Measurements from ENCODE around the gene ZNF195.
"Not testable (repeated sequence)": the region's sequence is repeated elsewhere in the genome, so short reads cannot be mapped to it uniquely, and the experiment has no call there.

Gene ZNF195

DNA sequence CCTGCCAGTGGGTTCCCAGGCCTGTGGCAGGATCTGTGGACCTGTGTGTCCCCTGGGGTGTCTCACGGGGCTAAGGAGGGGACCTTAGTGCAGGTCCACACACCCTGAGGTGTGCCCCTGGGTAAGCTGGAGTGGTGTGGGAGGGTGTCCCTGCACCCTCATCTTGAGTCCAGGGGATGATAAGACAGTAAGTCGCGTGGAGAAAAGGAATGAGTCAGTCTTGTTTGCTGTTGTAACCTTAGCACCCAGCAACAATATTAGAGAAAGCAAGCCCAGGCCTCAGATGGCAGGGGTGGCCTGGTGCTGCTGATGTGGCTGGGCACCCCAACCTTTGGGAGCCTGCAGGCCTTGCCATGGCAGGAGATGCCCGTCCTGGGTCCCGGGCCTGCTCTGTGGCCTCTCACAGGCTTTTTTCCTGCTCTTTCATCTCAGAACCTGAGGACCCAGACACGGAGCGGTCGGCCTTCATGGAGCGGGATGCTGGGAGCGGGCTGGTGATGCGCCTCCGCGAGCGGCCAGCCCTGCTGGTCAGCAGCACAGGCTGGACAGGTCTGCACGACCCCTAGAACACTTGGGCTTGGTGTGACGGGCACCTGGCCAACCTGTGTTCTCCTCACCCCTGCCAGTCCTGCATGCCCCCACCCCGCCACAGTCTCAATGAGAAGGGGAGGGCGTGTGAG, 23.4 kb upstream of the ZNF195 start:
- not testable (repeated sequence) for DNase-seq (ENCODE audit: low read depth in 2 of 2)

DNA sequence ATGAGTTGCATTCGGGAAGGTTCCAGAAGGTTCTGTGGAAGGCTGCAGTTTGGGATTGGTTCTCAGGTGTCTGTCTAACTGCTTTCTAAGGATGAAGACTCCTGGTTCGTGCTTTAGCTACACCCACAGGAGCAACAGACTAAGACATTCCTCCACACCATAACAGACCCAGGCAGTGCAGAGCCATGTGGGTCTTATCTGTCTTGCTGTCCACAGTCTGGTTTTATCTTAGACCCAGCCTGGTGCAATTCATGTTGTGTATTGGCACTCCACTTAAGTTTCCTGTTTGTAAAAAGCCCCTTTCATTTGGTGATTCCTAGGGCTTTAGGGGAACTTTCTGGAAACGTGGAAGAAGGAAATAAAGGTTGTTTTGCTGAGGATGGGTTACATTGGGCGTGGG, 22.1 kb upstream of the ZNF195 start:
- not testable (repeated sequence) for DNase-seq (ENCODE audit: low read depth in 2 of 2)

DNA sequence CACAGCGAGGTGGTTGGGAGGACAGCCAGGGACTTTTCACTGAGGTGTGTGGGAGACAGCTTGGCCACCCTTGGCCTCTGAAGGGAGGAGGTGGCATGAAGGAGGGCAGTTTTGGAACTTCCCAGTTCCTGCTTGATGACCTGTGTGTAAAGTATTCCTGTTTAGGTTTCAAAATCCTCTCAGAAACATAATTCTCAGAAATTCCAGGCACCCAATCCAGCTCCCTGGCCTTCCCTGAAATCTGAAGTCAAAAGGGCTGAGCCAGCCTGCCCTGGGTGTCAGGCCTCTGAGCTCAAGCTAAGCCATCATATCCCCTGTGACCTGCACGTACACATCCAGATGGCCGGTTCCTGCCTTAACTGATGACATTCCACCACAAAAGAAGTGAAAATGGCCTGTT, 19.6 kb upstream of the ZNF195 start:
- DNase-seq (ENCODE audit: low read depth in 2 of 2) = not testable (repeated sequence)

DNA sequence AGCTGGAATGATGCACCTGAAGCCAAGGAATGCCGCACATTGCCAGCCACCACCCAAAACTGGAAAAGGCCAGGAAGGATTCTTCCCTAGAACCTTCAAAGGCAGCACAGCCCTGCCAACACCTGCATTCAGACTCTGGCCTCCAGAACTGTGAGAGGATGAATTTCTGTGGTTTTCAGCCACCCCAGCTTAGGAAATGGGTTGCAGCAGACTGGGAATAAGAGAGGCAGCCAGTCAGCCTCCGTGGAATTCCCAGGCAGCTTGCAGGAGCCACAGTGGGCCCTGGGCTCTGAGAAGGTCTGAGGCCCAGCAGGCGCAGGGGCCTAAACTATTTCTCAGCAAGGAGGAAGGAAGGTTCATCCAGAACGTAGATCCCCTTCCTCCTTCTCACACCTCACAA, 19.2 kb upstream of the ZNF195 start:
- DNase-seq (ENCODE audit: low read depth in 2 of 2) = not testable (repeated sequence)

DNA sequence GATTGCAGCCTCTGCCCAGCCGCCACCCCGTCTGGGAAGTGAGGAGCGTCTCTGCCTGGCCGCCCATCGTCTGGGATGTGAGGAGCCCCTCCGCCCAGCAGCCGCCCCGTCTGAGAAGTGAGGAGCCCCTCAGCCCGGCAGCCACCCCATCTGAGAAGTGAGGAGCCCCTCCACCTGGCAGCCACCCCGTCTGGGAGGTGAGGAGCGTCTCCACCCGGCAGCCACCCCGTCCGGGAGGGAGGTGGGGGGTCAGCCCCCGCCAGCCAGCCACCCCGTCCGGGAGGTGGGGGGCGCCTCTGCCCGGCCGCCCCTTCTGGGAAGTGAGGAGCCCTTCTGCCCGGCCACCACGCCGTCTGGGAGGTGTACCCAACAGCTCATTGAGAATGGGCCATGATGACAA, 18.3 kb upstream of the ZNF195 start:
- DNase-seq (ENCODE audit: low read depth in 2 of 2) = not testable (repeated sequence)

DNA sequence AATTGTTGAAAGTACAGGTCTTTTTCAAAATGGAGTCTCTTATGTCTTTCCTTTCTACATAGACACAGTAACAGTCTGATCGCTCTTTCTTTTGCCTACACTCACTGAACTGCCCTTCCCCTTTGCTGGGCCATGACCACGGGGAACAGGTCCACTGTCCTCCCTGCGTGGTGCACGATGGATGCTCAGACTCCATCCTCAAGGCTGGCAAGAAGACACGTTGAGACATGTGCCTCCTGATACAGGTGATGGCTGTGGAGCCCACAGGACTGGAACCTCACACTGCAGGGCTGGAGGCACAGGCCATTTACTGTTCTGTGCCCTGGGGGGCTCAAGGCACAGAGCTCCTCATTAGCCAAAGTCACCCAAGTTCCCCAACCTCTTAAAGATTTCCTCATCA, 16.5 kb upstream of the ZNF195 start:
- not testable (repeated sequence) for DNase-seq (ENCODE audit: low read depth in 2 of 2)

DNA sequence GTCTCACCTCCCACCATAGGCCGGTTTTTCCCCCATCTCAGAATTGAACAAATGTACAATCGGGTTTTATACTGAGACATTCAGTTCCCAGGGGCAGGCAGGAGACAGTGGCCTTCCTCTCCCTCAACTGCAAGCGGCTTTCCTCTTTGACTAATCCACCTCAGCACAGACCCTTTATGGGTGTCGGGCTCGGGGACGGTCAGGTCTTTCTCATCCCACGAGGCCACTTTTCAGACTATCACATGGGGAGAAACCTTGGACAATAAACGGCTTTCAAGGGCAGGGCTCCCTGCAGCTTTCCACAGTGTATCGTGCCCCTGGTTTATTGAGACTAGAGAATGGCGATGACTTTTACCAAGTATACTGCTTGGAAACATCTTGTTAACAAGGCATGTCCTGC, 16.0 kb upstream of the ZNF195 start:
- DNase-seq (ENCODE audit: low read depth in 2 of 2) = not testable (repeated sequence)

DNA sequence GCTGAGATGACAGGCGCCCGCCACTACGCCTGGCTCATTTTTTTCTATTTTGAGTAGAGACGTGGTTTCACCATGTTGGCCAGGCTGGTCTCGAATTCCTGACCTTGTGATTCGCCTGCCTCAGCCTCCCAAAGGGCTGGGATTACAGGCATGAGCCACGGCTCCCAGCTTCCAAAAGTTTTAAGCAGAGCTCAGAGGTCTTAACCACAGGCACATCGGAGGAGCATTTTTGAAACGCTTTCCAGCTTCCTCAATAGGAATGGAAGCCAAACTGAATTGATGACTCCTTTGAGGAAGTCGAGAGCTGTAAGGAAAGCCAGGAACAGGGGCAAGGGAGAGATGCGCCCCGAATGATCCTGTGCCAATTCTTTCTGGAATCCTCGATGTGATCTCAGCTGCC, 14.5 kb upstream of the ZNF195 start:
- not testable (repeated sequence) for DNase-seq (ENCODE audit: low read depth in 2 of 2)

DNA sequence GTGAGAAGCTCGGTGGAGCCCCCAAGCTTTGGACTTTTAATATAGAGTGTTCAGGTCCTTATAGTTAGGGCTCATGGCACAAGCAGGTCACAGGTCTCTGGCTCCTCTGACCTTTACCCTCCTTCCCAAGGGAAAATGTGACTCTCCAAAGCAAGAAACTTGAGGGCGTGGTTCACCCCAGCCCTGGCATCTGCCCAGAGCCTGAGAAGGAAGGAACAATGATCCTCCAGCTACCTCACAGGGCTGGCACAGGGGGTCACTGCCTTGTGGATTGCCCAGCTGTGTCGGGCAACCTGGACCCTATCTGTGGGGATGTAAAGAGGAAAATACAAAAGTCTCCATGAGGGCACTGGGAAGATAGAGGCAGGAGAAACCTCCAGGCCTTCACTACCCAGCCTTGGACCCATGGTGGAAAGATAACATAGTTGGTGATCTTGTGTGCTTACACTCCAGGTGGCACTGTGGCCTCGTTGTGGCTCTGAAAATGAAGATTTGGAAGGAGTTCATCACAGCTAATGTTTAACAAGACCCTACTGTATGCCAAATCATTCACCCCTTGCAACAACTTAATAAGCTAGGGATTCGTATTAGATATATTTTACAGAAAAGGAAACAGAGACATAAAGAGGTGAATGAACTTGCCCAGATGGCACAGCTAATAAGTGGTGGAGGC, 3.8 kb upstream of the ZNF195 start:
- no peak for DNase-seq (ENCODE audit: low read depth in 2 of 2)

DNA sequence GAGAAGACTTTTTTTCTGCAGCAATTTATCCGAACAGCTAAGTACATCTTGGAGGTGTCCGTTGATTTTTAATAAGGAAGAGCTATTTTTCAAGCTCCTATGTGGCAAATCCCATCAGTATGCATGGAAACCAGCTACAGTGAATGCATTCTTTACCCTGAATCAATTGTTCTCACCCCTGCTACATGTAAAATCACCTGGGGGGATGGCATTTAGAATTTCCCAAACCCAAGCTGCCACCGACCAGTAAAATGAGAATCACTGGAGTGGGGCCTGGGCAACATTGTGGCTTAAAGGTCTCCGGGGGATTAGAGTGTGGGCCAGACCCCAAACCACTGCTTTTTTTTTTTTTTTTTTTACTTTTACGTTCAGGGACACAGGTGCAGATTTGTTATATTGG, 2.8 kb upstream of the ZNF195 start:
- no peak for DNase-seq (ENCODE audit: low read depth in 2 of 2)

DNA sequence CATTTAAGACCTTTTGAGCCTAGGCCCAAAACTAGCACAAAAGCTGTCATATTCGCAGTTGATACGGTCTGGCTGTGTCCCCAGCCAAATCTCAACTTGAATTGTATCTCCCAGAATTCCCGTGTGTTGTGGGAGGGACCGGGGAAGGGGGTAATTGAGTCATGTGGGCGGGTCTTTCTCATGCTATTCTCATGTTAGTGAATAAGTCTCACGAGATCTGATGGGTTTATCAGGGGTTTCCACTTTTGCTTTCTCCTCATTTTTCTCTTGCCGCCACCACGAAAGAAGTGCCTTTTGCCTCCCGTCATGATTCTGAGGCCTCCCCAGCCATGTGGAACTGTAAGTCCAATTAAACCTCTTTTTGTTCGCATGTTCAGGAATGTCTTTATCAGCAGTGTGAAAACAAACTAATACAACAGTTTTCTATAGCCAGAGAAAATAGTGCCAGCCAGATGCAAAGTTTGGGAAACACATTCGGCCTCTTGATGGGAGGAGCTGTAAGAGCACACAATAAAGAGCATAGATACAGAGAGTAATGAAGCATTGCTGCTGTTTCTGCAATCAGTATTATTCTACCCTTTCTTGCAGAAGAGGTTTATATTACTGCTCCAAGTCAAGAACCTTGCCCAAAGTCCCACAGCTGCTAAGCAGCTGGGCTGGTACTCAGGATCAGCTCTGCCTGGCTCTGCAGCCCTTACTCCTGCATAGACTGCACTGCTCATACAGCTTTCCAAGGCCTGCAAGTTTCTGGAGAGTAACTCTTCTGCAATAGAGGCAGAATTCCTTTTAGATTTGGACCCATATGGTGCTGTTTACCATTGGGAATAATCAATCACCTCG, 2.0 kb upstream of the ZNF195 start:
- no peak for DNase-seq (ENCODE audit: low read depth in 2 of 2)

DNA sequence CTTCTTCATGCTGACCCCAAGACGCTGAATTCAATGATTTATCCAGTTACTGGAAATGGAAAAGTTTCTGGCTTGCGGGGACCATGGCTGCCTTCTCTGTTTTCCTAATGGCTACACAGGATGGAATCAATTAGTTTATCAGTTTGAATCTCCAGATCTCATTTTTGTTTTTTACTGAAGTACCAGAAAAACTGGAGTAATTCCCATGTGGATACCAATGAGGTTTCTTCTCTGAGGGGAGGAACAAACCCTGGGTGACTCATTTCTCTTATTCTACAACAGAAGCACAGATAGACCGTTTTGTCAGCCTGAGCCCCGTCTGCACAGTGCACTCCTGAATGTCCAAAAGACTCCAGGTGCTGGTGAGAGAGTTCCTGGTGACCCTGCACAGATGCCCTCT, 3.4 kb downstream of the ZNF195 start:
- no peak for DNase-seq (ENCODE audit: low read depth in 2 of 2)

DNA sequence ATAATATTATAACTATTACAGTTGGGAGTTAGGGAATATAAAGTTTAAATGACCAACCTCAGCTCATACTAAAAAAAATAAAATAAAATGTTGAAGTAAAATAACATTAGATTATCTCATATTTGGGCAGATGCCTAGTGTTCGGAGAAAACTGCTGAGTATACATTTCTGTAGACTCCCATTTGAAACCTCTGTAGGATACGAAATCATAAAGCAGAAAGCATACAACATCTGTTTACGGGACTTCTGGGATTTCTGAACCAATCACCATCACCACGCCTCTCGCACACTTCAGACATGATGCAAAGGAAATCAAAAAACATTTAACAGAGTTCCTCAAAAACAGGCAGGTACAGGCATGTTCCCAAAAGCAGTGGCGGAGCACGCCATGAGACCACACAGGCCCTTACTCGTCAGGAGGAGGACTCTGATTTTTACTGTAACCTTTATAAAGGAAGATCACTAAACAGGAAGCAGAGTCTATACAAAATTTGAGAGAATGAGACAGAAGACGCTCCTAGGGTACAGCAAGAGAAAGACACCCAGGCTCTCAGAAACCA, 8.6 kb downstream of the ZNF195 start:
- DNase-seq (ENCODE audit: low read depth in 2 of 2) = no peak

DNA sequence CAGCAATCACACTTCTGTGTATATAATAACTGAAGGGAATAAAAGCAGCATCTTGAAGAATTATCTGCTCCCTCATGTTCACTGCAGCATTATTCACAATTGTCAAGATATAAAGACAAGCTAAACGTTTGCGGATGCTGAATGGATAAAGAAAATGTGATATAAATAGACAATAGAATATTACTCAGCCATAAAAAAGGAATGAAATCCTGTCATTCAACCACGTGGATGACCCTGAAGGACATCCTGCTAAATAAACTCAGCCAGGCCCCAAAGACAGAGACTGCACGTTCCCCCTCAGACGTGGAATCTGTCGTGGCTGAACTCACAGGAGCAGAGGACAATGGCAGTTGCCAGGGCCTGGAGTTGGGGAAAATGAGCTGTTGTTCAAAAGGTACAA, 9.6 kb downstream of the ZNF195 start:
- no peak for DNase-seq (ENCODE audit: low read depth in 2 of 2)

DNA sequence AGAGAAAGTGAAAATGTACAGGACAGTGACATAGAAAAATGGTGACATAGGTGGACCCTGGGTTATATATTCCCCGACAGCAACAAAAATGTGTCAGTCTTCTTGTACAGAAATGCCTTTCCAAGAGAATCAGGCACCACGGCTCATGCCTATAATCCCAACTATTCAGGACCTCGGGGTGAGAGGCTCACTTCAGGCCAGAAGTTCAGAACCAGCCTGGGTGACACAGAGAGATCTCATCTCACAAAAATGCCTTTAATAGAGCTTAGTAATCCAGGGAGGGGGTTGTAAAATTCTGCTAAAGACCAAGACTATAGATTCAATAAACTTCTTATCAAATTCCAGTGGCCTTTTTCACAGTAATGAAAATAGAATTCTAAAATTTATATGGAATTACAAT, 10.7 kb downstream of the ZNF195 start:
- no peak for DNase-seq (ENCODE audit: low read depth in 2 of 2)

DNA sequence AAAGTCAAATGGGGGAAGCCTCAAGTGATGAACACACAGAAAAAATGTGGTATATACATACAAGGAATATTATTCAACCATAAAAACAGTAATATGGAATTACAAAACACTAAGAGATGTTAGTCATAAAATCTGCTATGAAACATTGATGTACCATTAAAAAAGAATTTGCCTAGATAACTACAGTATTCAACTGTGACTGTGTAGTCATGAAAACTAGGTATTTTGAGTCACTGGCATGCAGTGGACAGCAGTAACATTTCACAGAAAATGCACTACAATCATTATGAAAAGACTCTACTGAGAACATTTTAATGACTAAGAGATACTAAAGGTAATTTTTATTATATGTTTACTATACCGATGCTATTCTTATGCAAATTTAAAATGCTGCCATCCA, 11.7 kb downstream of the ZNF195 start:
- DNase-seq (ENCODE audit: low read depth in 2 of 2) = no peak

DNA sequence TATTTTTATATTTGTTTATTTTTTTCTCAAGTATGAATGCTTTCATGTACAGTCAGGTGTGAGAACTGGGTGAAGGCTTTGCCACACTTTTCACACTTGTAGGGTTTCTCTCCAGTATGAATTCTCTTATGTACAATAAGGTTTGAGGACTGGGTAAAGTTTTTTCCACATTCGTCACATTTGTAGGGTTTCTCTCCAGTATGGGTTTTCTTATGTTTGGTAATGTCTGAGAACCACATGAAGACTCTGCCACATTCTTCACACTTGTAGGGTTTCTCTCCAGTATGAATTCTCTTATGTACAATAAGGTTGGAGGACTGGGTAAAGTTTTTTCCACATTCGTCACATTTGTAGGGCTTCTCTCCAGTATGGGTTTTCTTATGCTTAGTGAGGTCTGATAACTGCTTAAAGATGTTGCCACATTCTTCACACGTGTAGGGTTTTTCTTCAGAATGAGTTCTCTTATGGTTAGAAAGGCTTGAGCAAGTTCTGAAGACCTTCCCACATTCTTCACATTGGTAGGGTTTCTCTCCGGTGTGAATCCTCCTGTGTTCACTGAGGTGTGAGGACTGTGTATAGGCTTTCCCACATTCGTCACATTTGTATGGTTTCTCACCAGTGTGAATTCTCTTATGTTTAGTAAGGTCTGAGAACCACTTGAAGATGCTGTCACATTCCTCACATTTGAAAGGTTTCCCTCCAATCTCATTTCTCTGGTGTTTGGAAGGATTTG, 19.7 kb downstream of the ZNF195 start:
- DNase-seq (ENCODE audit: low read depth in 2 of 2) = no peak

DNA sequence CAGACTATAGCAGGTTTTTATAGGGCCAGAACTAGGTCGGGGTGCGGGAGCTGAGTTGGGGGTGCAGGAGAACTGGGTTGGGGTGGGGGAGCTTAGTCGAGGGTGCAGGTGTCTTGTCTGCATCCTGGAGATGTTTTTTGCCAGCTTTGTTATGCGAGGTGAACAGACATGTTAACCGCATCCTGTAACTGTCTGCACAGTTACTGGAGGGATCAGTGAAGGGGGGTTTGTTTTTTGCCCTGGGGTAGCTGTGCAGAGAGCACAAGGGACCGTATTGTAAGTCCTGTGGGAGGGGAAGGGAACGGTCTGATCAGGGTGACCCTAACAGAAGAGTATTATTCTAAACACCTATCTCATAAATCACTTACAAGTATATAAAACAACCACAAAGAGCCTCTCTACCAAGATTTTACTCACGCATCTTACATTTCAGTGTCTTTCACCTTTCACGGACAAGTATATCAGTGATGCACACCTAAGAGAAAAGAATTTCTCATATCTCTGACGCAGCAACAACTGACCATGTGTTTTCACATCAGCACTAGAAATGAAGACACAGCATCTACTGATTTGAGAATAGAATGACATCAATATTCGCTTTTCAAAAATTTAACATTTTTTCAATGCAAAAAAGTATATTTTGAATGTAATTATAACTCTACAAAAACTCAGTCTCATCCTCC, 20.8 kb downstream of the ZNF195 start:
- no peak for DNase-seq (ENCODE audit: low read depth in 2 of 2)

DNA sequence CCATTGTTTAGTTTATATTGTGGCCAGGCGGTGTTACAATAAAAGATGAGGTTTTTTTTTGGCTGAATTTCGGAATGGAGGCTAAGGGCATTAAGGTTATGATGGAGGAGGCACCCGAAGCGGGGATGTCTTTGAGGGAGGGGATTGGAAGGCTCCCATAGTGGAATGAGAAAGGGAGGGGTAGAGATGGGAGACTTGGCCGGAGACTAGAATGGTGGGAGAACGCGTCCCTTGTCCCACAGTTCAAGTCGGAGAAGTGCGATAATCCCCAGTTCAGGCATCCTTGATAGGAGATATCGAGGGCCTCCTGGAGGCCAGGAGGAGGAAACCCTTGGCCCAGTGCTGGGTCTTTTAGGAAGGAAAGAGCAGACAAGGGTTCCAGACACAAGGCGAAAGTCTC, 21.6 kb downstream of the ZNF195 start:
- no peak for DNase-seq (ENCODE audit: low read depth in 2 of 2)

DNA sequence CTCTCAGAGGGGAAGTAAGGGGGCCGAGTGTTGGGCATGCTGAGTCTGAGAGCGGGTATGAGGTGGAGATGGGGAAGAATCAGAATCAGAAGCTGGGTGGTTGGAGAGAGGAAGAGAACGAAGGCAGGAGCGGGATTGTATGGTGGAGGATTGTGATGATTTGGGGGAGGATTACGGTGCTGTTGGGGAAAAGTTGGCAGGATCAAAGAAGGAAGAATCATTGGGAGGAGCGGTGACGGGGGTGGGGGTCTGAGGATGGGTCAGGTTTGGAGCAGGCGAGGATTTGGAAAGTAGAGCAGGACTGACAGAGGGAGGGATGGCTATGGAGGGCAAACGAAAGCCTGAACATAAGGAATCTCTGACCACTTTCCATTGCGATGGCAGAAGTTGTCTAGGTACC, 22.1 kb downstream of the ZNF195 start:
- DNase-seq (ENCODE audit: low read depth in 2 of 2) = no peak

DNA sequence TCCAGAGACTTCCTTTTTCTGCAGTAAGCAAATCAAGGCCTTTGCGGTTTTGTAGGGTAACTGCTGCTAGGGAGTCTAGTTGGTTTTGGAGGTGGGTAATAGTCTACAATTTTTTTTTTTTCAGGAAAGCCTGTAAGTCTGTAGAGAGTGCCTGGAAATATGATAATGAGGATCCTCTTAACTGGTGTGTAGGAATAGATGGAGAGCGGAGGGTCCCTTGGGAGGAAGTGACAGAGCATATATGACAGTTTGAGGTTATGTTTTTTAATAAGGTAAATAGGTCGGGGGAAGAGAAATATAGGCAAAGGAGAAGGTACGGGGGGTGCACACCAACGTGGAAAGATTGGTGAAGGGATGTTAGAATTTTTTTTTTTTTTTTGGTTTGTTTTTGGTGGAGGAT, 25.9 kb downstream of the ZNF195 start:
- DNase-seq (ENCODE audit: low read depth in 2 of 2) = no peak

All from activated CD8-positive, alpha-beta memory T cell treated with anti-CD3 and anti-CD28 coated beads for 4 hours (primary cell).